Erythroblast (primary cell): ENCODE measurements around the gene MAN2A2.

Source experiments
- GATA1 ChIP-seq: IDR thresholded peaks from 2 replicates; pipeline ENCODE4 v1.6.1; 2011; ENCODE audit warnings: low read depth, mild to moderate bottlenecking, control low read depth, low read length, moderate library complexity
- POLR2A ChIP-seq: IDR thresholded peaks from 2 replicates; pipeline ENCODE4 v1.6.1; 2011; ENCODE audit warnings: mild to moderate bottlenecking, low read length

DNA sequence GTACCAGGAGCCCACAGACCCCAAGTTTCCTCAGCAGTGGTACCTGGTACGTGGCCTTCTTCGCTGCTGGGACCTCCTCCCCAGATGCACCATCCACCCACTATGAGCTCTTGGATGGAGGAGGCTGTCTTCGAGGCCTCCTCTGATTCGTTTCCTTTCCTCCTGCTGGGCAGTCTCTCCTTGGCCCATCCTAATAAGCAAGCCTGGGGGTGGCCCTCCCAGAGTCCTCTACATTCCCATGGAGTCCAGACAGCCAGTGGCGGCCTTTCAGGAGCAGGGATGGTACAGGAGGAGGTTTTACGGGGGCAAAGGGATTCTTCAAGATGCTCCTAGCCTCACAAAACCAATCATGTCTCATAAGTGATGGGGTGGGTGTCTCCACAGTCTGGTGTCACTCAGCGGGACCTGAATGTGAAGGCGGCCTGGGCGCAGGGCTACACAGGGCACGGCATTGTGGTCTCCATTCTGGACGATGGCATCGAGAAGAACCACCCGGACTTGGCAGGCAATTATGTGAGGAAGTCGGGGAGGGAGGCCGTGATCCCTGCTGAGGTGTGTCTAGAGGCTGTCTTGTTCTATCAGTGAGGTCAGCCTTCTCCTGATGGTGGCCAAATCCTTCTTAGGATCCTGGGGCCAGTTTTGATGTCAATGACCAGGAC lies 26.5 kb upstream of the MAN2A2 start:
- TF ChIP-seq POLR2A (no peak), GATA1 (no peak)
